SU-DHL-6 (cell line): ENCODE results near the gene KRTAP1-4.

Experiments
- EZH2phosphoT487 ChIP-seq: fragments of 200-600 bp; sonication (generic), shearing (Covaris generic); conservative IDR thresholded peaks from 2 replicates; pipeline ENCODE4 v1.6.1; 2018; ENCODE audit warnings: mild to moderate bottlenecking, antibody characterized with exemption, low read length, moderate library complexity, mixed read lengths
- TF ChIP-seq, protein P1 (sequence below): fragments of 200-600 bp; sonication (generic); IDR thresholded peaks from one replicate; pipeline ENCODE4 v1.5.1; 2017; ENCODE audit warnings: antibody characterized with exemption, mild to moderate bottlenecking, low read length, moderate library complexity; ENCODE audit not compliant: insufficient read depth, poor library complexity, severe bottlenecking

DNA sequence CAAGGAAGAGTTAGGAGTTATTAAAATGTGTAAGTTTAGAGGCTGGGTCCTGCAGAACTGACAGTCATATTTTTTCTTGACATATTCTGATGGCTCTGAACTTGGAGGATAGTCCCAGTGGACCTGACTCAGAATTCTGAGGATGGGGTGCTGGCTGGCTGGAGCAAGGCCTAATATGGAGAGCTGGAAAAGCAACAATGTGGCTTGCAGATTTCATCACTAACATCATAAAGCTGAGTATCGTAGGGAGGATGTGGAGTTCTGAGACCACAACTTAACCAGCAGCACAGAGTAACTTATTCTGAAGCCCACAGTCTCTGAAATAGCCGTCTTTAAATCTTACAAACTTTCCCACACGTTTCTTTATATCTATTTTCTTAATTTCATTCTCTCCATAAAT, 5.3 kb downstream of the KRTAP1-4 start:
- TF ChIP-seq, protein P1, sequence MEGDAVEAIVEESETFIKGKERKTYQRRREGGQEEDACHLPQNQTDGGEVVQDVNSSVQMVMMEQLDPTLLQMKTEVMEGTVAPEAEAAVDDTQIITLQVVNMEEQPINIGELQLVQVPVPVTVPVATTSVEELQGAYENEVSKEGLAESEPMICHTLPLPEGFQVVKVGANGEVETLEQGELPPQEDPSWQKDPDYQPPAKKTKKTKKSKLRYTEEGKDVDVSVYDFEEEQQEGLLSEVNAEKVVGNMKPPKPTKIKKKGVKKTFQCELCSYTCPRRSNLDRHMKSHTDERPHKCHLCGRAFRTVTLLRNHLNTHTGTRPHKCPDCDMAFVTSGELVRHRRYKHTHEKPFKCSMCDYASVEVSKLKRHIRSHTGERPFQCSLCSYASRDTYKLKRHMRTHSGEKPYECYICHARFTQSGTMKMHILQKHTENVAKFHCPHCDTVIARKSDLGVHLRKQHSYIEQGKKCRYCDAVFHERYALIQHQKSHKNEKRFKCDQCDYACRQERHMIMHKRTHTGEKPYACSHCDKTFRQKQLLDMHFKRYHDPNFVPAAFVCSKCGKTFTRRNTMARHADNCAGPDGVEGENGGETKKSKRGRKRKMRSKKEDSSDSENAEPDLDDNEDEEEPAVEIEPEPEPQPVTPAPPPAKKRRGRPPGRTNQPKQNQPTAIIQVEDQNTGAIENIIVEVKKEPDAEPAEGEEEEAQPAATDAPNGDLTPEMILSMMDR, result no peak
- no peak for TF ChIP-seq EZH2phosphoT487
